ENCODE data around the gene RASSF5. TPM values are rescaled to one million over a fixed set of nuclear protein-coding genes. Genes with fewer than 3 reads are reported as not detected.

The RASSF5 gene
- total RNA-seq, 3 donors from 2014 or later: 11.0 to 17.0 (median 11.1) TPM

GRCh38 chr1:206635080-206635977 is 128.0 kb downstream of the RASSF5 start, which contains the start of gene DYRK3:
Gene DYRK3, plus strand, starts transcription at chr1:206635536. Its CDS starts 168 bp downstream, at chr1:206635704.
- no peaks in the 10 kb centered on the region for H3K9me3 ChIP-seq
- intact Hi-C loops (cut with DNase I; ENCODE audit: low total_unique reads): no loop called here
- H3K36me3 ChIP-seq: no peaks in the 10 kb centered on the region
- TF ChIP-seq CTCF (IDR thresholded peaks at IDR 0.05): peak in 2 of 3 donors; percentile 20 to 28
- TF ChIP-seq POLR2AphosphoS5 (IDR thresholded peaks at IDR 0.05): peak; percentile 91 to 98 (median 96)
- TF ChIP-seq POLR2A (IDR thresholded peaks at IDR 0.05): peak; percentile 94
- peak; percentile 92 to 93 for DNase-seq (ENCODE audit: low spot score in 2 of 2)
- peak within 1 kb of the TSS; percentile 84 to 90 (median 85) for H3K4me3 ChIP-seq
- peaks cover 3 to 4% of the 10 kb centered on the region in 2 donors for H3K4me1 ChIP-seq
- H3K27ac ChIP-seq: peak within 1 kb of the TSS; percentile 90 to 92
- no peaks in the 10 kb centered on the region for H3K27me3 ChIP-seq

GRCh38 chr1:206635978-206636345 is 128.6 kb downstream of the RASSF5 start:
- Histone ChIP-seq H3K36me3 (no peaks in the 10 kb centered on the region), H3K4me3 (peak overlapping the region; percentile 84 to 90 (median 85)), H3K27ac (peak overlapping the region; percentile 90 to 92), H3K4me1 (peaks cover 3 to 4% of the 10 kb centered on the region in 2 donors), H3K27me3 (no peaks in the 10 kb centered on the region), H3K9me3 (no peaks in the 10 kb centered on the region)
- DNase-seq (ENCODE audit: low spot score in 2 of 2): no peak
- no peak for TF ChIP-seq POLR2AphosphoS5 (IDR thresholded peaks at IDR 0.05)
- TF ChIP-seq CTCF (IDR thresholded peaks at IDR 0.05): no peak
- no peak for TF ChIP-seq POLR2A (IDR thresholded peaks at IDR 0.05)
- intact Hi-C loops (cut with DNase I; ENCODE audit: low total_unique reads): no loop called here

- DNase-seq (ENCODE audit: low spot score in 2 of 2): no peak
- H3K4me3 ChIP-seq: peak overlapping the region in 1 of 3 donors; percentile 84
- H3K27ac ChIP-seq: peak overlapping the region; percentile 22 to 29
- TF ChIP-seq POLR2A (IDR thresholded peaks at IDR 0.05) (no peak), CTCF (IDR thresholded peaks at IDR 0.05) (no peak), POLR2AphosphoS5 (IDR thresholded peaks at IDR 0.05) (no peak)
- no peaks in the 10 kb centered on the region for H3K36me3 ChIP-seq
- no peaks in the 10 kb centered on the region for H3K27me3 ChIP-seq
- H3K4me1 ChIP-seq: peaks cover 3 to 4% of the 10 kb centered on the region in 2 donors
- no peaks in the 10 kb centered on the region for H3K9me3 ChIP-seq
- intact Hi-C loops (cut with DNase I; ENCODE audit: low total_unique reads): no loop called here
These were observed 129.3 kb downstream of the RASSF5 start for GRCh38 chr1:206636671-206637070.

GRCh38 chr1:206637605-206638004 is 130.3 kb downstream of the RASSF5 start:
- Histone ChIP-seq H3K27me3 (no peaks in the 10 kb centered on the region), H3K4me3 (peak overlapping the region in 1 of 3 donors; percentile 84), H3K4me1 (peaks cover 3 to 4% of the 10 kb centered on the region in 2 donors), H3K36me3 (no peaks in the 10 kb centered on the region), H3K27ac (peak overlapping the region in 1 of 2 donors; percentile 22), H3K9me3 (no peaks in the 10 kb centered on the region)
- no peak for DNase-seq (ENCODE audit: low spot score in 2 of 2)
- intact Hi-C loops (cut with DNase I; ENCODE audit: low total_unique reads): no loop called here
- TF ChIP-seq POLR2A (IDR thresholded peaks at IDR 0.05): no peak
- no peak for TF ChIP-seq POLR2AphosphoS5 (IDR thresholded peaks at IDR 0.05)
- no peak for TF ChIP-seq CTCF (IDR thresholded peaks at IDR 0.05)

Other genes starting within 250 kb of the RASSF5 start
- 1 to 10 TPM; 4.4 to 4.9 (median 4.8) TPM for gene IKBKE, start 37.1 kb upstream of the RASSF5 start, total RNA-seq
- 10 to 100 TPM; 55.4 to 70.1 (median 68.6) TPM for gene EIF2D, start 104.9 kb downstream of the RASSF5 start, total RNA-seq
- 10 to 100 TPM in 2 of 3 donors, 1 to 10 TPM in 1; 7.8 to 39.4 (median 14.1) TPM for gene DYRK3, start 128.0 kb downstream of the RASSF5 start, total RNA-seq
- 10 to 100 TPM; 47.4 to 69.2 (median 67.2) TPM for gene MAPKAPK2, start 177.4 kb downstream of the RASSF5 start, total RNA-seq